SK-N-SH (cell line): ENCODE results near the gene BIRC3. TPM values are rescaled to one million over a fixed set of nuclear protein-coding genes. Genes with fewer than 3 reads are reported as not detected.

Source experiments
- CTCF ChIA-PET: fragments of 300-600, 350-600 bp; formaldehyde crosslinking; extraction: SDS; loops from one replicate; lab custom pipeline; 2021; lab: Yijun Ruan, JAX
- POLR2A ChIA-PET: fragments of 350-600 bp; sonication (Branson Sonifier 250); formaldehyde crosslinking; extraction: SDS; loops from one replicate; lab custom pipeline; 2020; ENCODE audit warnings: antibody characterized with exemption, inconsistent platforms; lab: Yijun Ruan, JAX
- DNase-seq: peaks from one replicate; pipeline ENCODE4 v3.0.0; 2012
- H2AFZ ChIP-seq: fragments of 200-600 bp; sonication (generic); 2 replicates; pipeline ENCODE4 v1.8.1; 2016; ENCODE audit warnings: antibody characterized with exemption, mild to moderate bottlenecking, low read depth
- H3F3A ChIP-seq: fragments of 200-600 bp; sonication (generic); replicated peaks from 2 replicates; pipeline ENCODE3; 2016; ENCODE audit warnings: antibody characterized with exemption, mild to moderate bottlenecking; ENCODE audit not compliant: insufficient read depth
- H3K27ac ChIP-seq, 2 experiments: fragments of 200-500 bp in 1 of 2; fragments of 200-600 bp in 1 of 2; sonication (Bioruptor generic) in 1 of 2; sonication (generic), shearing (Covaris generic) in 1 of 2; 2 replicates each; pipeline versions ENCODE4 v1.5.1 to v1.6.1; 2014 to 2016; ENCODE audit warnings: low read depth in 2 of 2, inconsistent platforms in 1 of 2, low read length in 1 of 2, mild to moderate bottlenecking in 1 of 2, mixed read lengths in 1 of 2
- H3K27me3 ChIP-seq: fragments of 200-600 bp; sonication (generic), shearing (Covaris generic); 2 replicates; pipeline ENCODE4 v1.6.1; 2016; ENCODE audit warnings: mixed run types; ENCODE audit not compliant: insufficient read depth
- H3K36me3 ChIP-seq, 2 experiments: fragments of 200-500 bp in 1 of 2; fragments of 200-600 bp in 1 of 2; sonication (Bioruptor generic) in 1 of 2; sonication (generic) in 1 of 2; replicated peaks in 1 of 2; 2 replicates each; pipeline versions ENCODE3 to v1.5.1; 2014 to 2016; ENCODE audit warnings: low read length in 1 of 2, mild to moderate bottlenecking in 1 of 2; ENCODE audit not compliant: insufficient read depth in 2 of 2, control insufficient read depth in 1 of 2
- H3K4me1 ChIP-seq, 2 experiments: fragments of 200-500 bp in 1 of 2; fragments of 200-600 bp in 1 of 2; sonication (Bioruptor generic) in 1 of 2; sonication (generic), shearing (Covaris generic) in 1 of 2; 2 replicates each; pipeline versions ENCODE4 v1.5.1 to v1.6.1; 2014 to 2016; ENCODE audit warnings: low read depth in 1 of 2, low read length in 1 of 2, mixed run types in 1 of 2; ENCODE audit not compliant: insufficient read depth in 2 of 2, control insufficient read depth in 1 of 2
- H3K4me2 ChIP-seq: fragments of 200-600 bp; sonication (generic), shearing (Covaris generic); 2 replicates; pipeline ENCODE4 v1.6.1; 2017; ENCODE audit warnings: mixed run types
- H3K4me3 ChIP-seq, 2 experiments: fragments of 200-500 bp in 1 of 2; fragments of 200-600 bp in 1 of 2; sonication (Bioruptor generic) in 1 of 2; sonication (generic), shearing (Covaris generic) in 1 of 2; 2 replicates each; pipeline versions ENCODE4 v1.5.1 to v1.8.1; 2014 to 2016; ENCODE audit warnings: low read depth in 2 of 2, inconsistent platforms in 1 of 2, low read length in 1 of 2, mild to moderate bottlenecking in 1 of 2, mixed read lengths in 1 of 2, moderate library complexity in 1 of 2
- H3K79me2 ChIP-seq: fragments of 200-600 bp; sonication (generic); 2 replicates; pipeline ENCODE4 v1.8.1; 2017; ENCODE audit warnings: mild to moderate bottlenecking; ENCODE audit not compliant: insufficient read depth
- H3K9ac ChIP-seq: fragments of 200-600 bp; sonication (generic); 2 replicates; pipeline ENCODE4 v1.6.1; 2017; ENCODE audit warnings: mixed run types
- H3K9me2 ChIP-seq: fragments of 200-600 bp; sonication (generic); 2 replicates; pipeline ENCODE4 v1.6.1; 2017; ENCODE audit warnings: mixed run types
- H3K9me3 ChIP-seq: fragments of 200-600 bp; sonication (generic); 2 replicates; pipeline ENCODE4 v1.6.1; 2017; ENCODE audit warnings: mixed run types, mild to moderate bottlenecking, moderate library complexity
- H4K20me1 ChIP-seq: fragments of 200-600 bp; sonication (generic); 2 replicates; pipeline ENCODE4 v1.6.1; 2017; ENCODE audit warnings: mild to moderate bottlenecking, mixed run types; ENCODE audit not compliant: insufficient read depth
- CHD2 ChIP-seq: fragments of 150-350 bp; IDR thresholded peaks from 2 replicates; pipeline ENCODE4 v1.6.1; 2018; ENCODE audit warnings: low read length; ENCODE audit not compliant: partially characterized antibody
- EP300 ChIP-seq, 2 experiments: IDR thresholded peaks; 2 replicates each; pipeline versions ENCODE4 v1.4.0 to v1.6.1; 2012; ENCODE audit warnings: borderline replicate concordance in 1 of 2, low read depth in 1 of 2, low read length in 1 of 2
- FOXM1 ChIP-seq: IDR thresholded peaks from 2 replicates; pipeline ENCODE4 v1.4.0; 2012; ENCODE audit warnings: low read depth, mild to moderate bottlenecking
- GABPA ChIP-seq: IDR thresholded peaks from 2 replicates; pipeline ENCODE4 v1.4.0; 2012; ENCODE audit warnings: low read depth, mild to moderate bottlenecking
- IRF3 ChIP-seq: fragments of 150-350 bp; IDR thresholded peaks from 2 replicates; pipeline ENCODE4 v1.6.1; 2016; ENCODE audit warnings: mild to moderate bottlenecking, low read depth, low read length
- MAX ChIP-seq: IDR thresholded peaks from 2 replicates; pipeline ENCODE4 v1.4.0; 2012; ENCODE audit warnings: low read depth
- MXI1 ChIP-seq: IDR thresholded peaks from 2 replicates; pipeline ENCODE4 v1.6.1; 2012; ENCODE audit warnings: mild to moderate bottlenecking, low read depth, low read length, improper control_type of control experiment
- NRF1 ChIP-seq: IDR thresholded peaks from 2 replicates; pipeline ENCODE4 v1.6.1; 2012; ENCODE audit warnings: low read depth, mild to moderate bottlenecking, low read length
- PBX3 ChIP-seq: IDR thresholded peaks from 2 replicates; pipeline ENCODE4; 2012
- RAD21 ChIP-seq: IDR thresholded peaks from 2 replicates; pipeline ENCODE4 v1.6.1; 2012; ENCODE audit warnings: mild to moderate bottlenecking, low read length
- TAF1 ChIP-seq: IDR thresholded peaks from 2 replicates; pipeline ENCODE4 v1.6.1; 2012; ENCODE audit warnings: low read depth, mild to moderate bottlenecking, low read length, moderate library complexity, borderline replicate concordance
- TEAD4 ChIP-seq: IDR thresholded peaks from 2 replicates; pipeline ENCODE4 v1.4.0; 2012; ENCODE audit warnings: mild to moderate bottlenecking, borderline replicate concordance; ENCODE audit not compliant: insufficient read depth
- USF2 ChIP-seq: fragments of 150-350 bp; IDR thresholded peaks from 2 replicates; pipeline ENCODE4 v1.6.1; 2017; ENCODE audit warnings: antibody characterized with exemption, low read length, low read depth, borderline replicate concordance
- WGBS: methylation state at CpG from one replicate; pipeline ENCODE4 v1.1.6; 2017; ENCODE audit warnings: low lambda C conversion rate; 5-methylcytosine and 5-hydroxymethylcytosine counted together
- polyA plus RNA-seq, 3 experiments: library from polyadenylated mRNA; depleted of rRNA; stranded (reverse); fragments of >200 nt; gene quantifications; 2 replicates each; pipeline ENCODE4 v1.2.3, GENCODE V29; 2012

BIRC3 gene
- polyA plus RNA-seq, 1 of the 3 experiments (the other 2 are of a cell fraction), result 0.46 TPM

GRCh38 chr11:102331341-102331740 lies 14.1 kb downstream of the BIRC3 start:
- TF ChIP-seq CHD2 (no peak), TEAD4 (no peak), TAF1 (no peak), GABPA (no peak), MXI1 (no peak), FOXM1 (no peak), USF2 (no peak), IRF3 (no peak)

GRCh38 chr11:102332611-102332994 lies 15.3 kb downstream of the BIRC3 start:
- 100% methylated on average over 1 of the region's 1 CpG for WGBS
- ChIA-PET CTCF (interaction anchor here (0.7 to 1.5 kb wide), 3 partner anchors 19 to 43 kb away, joined by 3 to 4 read pairs (median 3); no protein-coding TSS in a partner anchor), POLR2A (no interaction called here)
- TF ChIP-seq IRF3 (no peak), MAX (no peak), NRF1 (no peak), EP300 (IDR thresholded peaks at IDR 0.05; ENCODE audit: borderline replicate concordance in 1 of 2, low read depth in 1 of 2, low read length in 1 of 2) (no peak), PBX3 (no peak), CHD2 (no peak), RAD21 (no peak)
- Histone ChIP-seq H3K4me3 (no peak overlapping the region), H3K9me3 (no peaks in the 10 kb centered on the region), H3K4me2 (no peak overlapping the region), H3K9ac (no peak overlapping the region), H3K27ac (no peak overlapping the region), H3K27me3 (no peaks in the 10 kb centered on the region), H3K79me2 (no peaks in the 10 kb centered on the region), H4K20me1 (no peaks in the 10 kb centered on the region), H2AFZ (no peak overlapping the region), H3K4me1 (0 out of 4 replicates have a peak, but pooled peaks cover 0 to 5% of the 10 kb centered on the region in 2 experiments), H3K36me3 (no peaks in the 10 kb centered on the region), H3F3A (no peaks in the 10 kb centered on the region), H3K9me2 (no peaks in the 10 kb centered on the region)
- DNase-seq, result no peak

More at GRCh38 chr11:102331341-102331740, 14.1 kb downstream of the BIRC3 start:
- Histone ChIP-seq H2AFZ (no peak overlapping the region), H3F3A (no peaks in the 10 kb centered on the region), H3K4me1 (0 out of 4 replicates have a peak, but pooled peaks cover 0 to 5% of the 10 kb centered on the region in 2 experiments), H3K27ac (no peak overlapping the region), H3K4me3 (no peak overlapping the region), H3K9ac (no peak overlapping the region), H4K20me1 (no peaks in the 10 kb centered on the region), H3K27me3 (no peaks in the 10 kb centered on the region), H3K4me2 (no peak overlapping the region), H3K9me3 (no peaks in the 10 kb centered on the region), H3K9me2 (no peaks in the 10 kb centered on the region), H3K79me2 (no peaks in the 10 kb centered on the region), H3K36me3 (no peaks in the 10 kb centered on the region)
- ChIA-PET CTCF (interaction anchor here (1.3 kb wide), 1 partner anchor 17 kb away, joined by 3 read pairs; no protein-coding TSS in a partner anchor), POLR2A (no interaction called here)
- DNase-seq, result no peak
- WGBS, result 93% methylated on average over 2 of the region's 2 CpGs
